HG03378 (cell line): Measurements from ENCODE around the gene MYH6.

Experiments
- ATAC-seq: cut with Tn5 transposase; IDR thresholded peaks from one replicate; pipeline ENCODE4 v1.9.1; 2021; ENCODE audit warnings: mild to moderate bottlenecking, moderate library complexity; ENCODE audit not compliant: unreplicated experiment

The MYH6 gene

GRCh38 chr14:23379366-23380196 lies 28.5 kb downstream of the MYH6 start:
- ATAC-seq = no peak

DNA sequence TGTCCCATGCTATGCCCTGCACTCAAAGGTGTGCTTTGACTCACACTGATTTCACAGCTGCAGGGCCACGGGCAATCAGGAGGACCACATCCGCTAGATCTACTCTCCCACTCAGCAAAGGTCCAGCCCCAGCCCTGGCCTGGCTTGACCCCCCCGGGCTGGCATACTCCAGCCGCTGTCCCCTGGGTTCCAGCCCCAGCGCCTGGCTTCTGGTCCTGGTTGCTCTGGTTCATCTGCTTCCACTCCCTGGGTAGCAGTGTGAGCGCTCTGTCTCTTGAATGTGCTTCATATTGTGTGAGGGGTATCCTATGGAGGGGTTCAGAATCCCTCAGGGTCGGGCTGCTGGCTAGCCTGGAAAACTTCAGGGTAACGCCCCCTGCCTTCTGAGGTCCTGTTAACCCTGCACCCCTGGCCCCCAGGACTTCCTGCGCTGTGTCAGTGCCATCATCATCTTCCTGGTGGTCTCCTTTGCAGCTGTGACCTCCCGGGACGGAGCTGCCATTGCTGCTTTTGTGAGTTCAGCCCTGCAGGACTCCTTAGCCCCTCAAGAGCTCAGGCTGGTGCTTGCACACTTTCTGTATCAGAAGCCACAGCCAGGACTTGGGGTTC lies 29.4 kb downstream of the MYH6 start:
- no peak for ATAC-seq

GRCh38 chr14:23377573-23378563 lies 30.2 kb downstream of the MYH6 start:
- no peak for ATAC-seq

- ATAC-seq = no peak
These were observed 30.9 kb downstream of the MYH6 start for GRCh38 chr14:23377198-23377550.

GRCh38 chr14:23376482-23377197 lies 31.4 kb downstream of the MYH6 start, which contains the start of gene CMTM5:
Gene CMTM5, plus strand, starts transcription at chr14:23377046. Its CDS starts 206 bp downstream, at chr14:23377252.
- no peak for ATAC-seq

GRCh38 chr14:23375527-23376251 lies 32.4 kb downstream of the MYH6 start:
- no peak for ATAC-seq

- no peak for ATAC-seq
These were observed 35.0 kb downstream of the MYH6 start for GRCh38 chr14:23373041-23373440.

DNA sequence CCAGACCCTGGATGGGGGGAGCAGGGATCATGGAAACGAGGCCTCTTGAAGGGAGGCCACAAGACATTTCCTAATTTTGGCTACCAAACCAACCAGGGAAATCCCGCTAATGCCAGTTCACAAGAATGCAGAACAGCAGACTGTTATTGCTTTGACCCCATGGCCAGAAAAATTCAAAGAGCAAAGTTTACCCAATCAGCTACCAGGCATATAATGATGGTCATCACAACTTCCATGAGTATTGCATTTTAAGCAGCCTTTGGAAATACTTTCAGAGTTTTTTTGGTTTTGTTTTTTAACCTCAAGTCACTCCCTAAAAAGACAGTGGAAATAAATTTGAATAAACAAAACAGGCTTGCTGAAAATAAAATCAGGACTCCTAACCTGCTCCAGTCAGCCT lies 35.6 kb downstream of the MYH6 start, which contains the start of gene IL25:
TSS of gene IL25 (plus strand) at position 301 of the 400 bp plus-strand sequence.
- no peak for ATAC-seq

DNA sequence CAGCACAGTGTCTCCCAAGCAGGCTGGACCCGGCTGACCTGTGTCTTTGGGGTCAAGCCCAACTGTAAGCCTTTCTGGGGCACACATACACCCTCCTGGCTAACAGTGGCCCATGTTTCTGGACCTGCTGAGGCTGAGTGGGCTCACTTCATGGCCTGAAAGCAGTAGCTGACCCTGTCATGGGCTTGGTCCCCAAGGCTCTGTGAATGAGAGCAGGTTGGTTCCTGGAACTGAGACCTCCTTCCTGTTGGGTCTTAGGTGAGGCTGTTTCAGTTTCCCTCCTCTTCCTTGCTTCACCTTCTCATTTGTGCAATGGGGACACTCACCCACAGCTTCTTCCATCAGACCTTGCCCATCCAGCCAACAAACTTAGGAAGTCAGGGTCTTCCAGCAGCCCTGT lies 36.2 kb downstream of the MYH6 start:
- ATAC-seq = no peak

GRCh38 chr14:23370221-23370620 lies 37.9 kb downstream of the MYH6 start:
- ATAC-seq = no peak

DNA sequence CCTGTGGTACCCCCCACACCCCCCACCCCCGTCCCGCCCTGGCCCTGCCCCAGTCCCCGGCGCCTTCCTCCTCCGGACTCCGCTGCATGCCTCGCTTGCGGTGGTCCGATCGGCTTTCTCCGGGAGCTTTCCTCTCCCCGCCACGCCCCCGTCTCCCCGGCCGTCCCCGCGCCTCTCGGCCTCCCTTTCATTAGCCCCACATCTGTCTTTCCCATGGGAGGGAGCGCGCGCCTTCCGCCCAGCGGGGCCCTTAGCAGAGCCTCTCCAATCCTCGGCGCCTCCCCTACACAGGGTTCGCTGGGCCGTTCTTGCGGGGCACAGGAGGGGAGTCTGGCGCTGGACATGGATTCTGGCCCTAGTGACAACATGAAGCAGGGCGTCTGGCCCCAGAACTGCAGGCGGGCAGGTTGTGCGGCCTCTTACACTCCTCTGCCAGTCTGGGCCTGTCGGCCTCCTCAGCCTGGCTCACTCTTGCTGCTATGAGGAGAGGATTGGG lies 41.6 kb downstream of the MYH6 start:
- ATAC-seq = no peak

GRCh38 chr14:23365732-23366425 lies 42.2 kb downstream of the MYH6 start:
- no peak for ATAC-seq

DNA sequence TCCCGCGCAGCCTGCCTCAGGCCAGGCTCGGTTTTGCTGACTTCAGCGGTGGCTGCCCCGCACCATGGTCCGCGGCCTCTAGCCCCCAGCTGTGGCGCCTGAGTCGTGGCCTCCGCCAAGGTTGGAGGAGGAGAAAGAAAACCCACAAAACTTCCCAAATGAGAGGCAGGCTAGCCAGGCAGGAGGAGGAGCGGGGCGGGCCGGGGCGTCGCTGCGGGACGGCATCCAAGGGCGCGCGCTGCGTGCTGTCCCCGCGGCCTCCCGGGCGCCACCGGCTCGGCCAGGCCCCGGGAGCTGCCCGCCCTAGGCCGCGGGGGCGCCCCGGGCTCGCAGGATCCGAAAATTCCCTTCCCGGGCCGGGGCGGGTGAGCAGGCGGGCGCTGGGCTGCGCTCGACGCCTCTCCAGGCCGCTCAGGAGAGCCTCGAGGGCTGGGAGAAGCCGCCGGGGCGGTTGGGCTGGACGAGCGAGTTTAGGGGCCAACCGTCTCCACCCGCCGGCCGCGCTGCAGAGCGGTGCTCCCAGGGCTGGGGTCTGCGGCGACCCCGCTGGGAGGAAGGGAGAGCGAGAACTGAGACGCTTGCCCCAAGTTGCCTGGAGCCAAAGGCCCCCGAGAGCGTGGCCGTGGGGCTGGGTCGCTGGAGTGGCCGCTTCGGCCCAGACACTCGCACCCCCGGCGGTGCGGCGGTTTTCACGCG lies 42.9 kb downstream of the MYH6 start, which contains the start of gene EFS:
TSS of gene EFS (minus strand) at position 137 of the 696 bp plus-strand sequence. CDS start 147 bp downstream, outside the sequence.
- ATAC-seq = no peak

DNA sequence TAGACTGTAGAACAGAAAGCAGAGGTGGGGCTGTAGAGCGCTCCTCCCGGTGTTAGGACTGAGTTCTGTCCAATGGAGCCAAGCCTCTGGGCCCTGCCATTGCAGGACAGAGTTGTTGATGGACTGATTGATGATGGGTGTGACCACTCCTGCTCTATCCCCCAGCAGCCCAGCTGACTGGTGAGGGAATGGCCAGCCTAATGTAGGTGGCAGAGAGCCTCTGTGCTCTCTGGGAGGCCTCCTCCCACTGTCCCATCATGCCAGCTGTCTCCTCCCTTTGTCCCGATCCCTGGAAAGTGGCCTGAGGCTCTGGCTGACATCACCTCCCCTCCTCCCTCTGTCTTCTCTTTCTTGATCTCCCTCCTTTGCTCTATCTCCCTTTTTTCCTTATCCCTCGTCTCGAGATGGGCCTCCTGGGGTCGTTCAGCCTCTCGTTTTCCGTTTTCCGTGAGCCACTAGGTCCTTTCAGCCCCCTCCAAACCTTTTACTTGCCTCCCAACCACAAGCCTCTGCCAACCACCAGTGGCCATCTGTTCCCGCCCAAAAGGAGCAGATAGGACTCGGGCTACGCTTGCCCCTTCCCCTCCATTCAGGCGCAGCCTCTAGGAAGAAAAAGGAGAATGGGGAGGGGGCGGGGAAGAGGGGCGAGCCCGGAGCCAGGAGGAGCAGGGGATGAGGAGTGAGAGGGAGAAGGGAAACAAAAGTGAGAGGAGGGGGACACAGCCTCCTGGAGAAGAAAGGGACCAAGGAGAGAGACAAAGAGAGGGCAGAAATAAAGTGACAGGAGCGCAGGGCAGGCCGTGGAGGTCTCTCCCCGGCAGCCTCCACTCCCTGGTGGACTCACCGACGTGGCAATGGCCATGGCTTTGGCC lies 43.7 kb downstream of the MYH6 start:
- ATAC-seq = no peak

- no peak for ATAC-seq
These were observed 45.9 kb downstream of the MYH6 start for GRCh38 chr14:23362200-23362599.

GRCh38 chr14:23361763-23362162 lies 46.3 kb downstream of the MYH6 start:
- ATAC-seq = no peak

DNA sequence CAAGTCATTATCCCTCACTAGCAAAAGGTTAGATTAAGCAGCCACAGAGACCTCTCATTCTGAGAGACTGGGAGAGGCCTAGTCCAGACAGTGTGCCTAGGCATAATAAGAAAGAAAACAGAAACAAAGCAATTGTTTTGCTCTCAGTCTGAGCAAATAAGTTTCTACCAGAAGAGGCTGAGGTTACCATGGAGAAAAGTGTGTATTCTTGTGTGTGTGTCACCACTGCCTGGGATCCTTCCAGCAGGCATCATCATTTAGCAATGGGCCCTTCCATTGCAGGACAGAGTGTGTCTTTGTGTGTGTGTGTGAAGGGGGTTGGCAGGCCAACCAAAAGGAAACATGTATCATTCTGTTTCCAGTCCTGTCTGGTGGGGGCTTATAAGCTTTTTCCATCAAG lies 46.8 kb downstream of the MYH6 start:
- no peak for ATAC-seq
